HFF-Myc (cell line): Measurements from ENCODE around the gene MINAR1.

Source experiments
- DNase-seq: peaks from one replicate; pipeline ENCODE4 v3.0.0-alpha.2; 2011; ENCODE audit warnings: low read depth; ENCODE audit errors: extremely low read depth
- H3K4me3 ChIP-seq: replicated peaks from 2 replicates; pipeline ENCODE4 v1.5.1; 2011; ENCODE audit warnings: low read depth, mild to moderate bottlenecking, control low read depth, low read length
- TF ChIP-seq, protein P1 (sequence below): IDR thresholded peaks from 2 replicates; pipeline ENCODE4 v1.5.1; 2012; ENCODE audit warnings: mild to moderate bottlenecking, low read depth, low read length, control low read depth; ENCODE audit errors: missing control alignments

The MINAR1 gene

DNA sequence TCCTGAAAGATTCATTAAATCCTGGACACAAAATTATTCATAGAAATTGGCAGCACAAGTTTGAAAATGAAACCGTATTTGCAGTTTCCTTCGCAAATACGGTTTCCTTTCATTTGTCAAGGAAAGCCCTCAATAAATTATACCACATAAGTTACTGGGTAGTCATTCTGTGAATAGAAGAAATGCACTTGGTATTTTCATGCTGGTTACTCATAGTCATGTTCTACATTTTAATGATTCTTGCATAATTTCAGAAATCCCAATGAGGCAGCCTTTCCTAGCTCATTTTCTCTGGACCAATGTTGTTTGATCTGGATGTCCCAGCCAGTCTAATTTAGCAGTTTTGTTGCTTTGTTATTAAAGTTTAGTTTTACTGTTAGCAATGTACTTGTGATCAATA lies 43.2 kb downstream of the MINAR1 start:
- no peak for DNase-seq
- TF ChIP-seq, protein P1, sequence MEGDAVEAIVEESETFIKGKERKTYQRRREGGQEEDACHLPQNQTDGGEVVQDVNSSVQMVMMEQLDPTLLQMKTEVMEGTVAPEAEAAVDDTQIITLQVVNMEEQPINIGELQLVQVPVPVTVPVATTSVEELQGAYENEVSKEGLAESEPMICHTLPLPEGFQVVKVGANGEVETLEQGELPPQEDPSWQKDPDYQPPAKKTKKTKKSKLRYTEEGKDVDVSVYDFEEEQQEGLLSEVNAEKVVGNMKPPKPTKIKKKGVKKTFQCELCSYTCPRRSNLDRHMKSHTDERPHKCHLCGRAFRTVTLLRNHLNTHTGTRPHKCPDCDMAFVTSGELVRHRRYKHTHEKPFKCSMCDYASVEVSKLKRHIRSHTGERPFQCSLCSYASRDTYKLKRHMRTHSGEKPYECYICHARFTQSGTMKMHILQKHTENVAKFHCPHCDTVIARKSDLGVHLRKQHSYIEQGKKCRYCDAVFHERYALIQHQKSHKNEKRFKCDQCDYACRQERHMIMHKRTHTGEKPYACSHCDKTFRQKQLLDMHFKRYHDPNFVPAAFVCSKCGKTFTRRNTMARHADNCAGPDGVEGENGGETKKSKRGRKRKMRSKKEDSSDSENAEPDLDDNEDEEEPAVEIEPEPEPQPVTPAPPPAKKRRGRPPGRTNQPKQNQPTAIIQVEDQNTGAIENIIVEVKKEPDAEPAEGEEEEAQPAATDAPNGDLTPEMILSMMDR, result no peak
- no peak overlapping the region for H3K4me3 ChIP-seq

- no peak for DNase-seq
- TF ChIP-seq, protein P1, result no peak
- H3K4me3 ChIP-seq, result no peak overlapping the region
Measured at GRCh38 chr15:79478108-79478507, 46.0 kb downstream of the MINAR1 start.

DNA sequence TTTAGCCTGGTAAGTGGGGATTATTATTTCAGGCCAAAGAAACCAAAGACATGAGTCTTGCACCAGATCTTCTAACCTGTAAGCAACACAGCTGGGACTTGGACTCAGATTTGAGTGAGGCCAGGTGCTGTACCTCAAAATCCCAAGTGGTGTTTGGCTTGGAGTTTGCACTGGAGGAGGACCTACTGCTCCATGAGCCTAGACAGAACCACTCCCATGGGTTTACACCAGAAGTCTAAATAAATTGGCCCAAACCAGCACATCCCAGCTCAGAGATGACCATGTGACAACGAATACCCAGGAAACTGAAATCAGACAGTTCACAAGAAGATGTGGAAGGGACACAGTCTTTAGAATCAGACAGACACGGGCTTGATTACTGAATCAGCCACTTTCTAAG lies 47.5 kb downstream of the MINAR1 start:
- no peak for DNase-seq
- TF ChIP-seq, protein P1, result no peak
- H3K4me3 ChIP-seq, result no peak overlapping the region

GRCh38 chr15:79481793-79482192 lies 49.7 kb downstream of the MINAR1 start:
- DNase-seq, result no peak
- TF ChIP-seq, protein P1, result no peak

More at GRCh38 chr15:79481793-79482192, 49.7 kb downstream of the MINAR1 start:
- no peak overlapping the region for H3K4me3 ChIP-seq
